ENCODE results near the gene PRKD2. TPM values are rescaled to one million over a fixed set of nuclear protein-coding genes. Genes with fewer than 3 reads are reported as not detected.

Gene PRKD2
- total RNA-seq, 1 donor from 2014 or later = 63.6 TPM

DNA sequence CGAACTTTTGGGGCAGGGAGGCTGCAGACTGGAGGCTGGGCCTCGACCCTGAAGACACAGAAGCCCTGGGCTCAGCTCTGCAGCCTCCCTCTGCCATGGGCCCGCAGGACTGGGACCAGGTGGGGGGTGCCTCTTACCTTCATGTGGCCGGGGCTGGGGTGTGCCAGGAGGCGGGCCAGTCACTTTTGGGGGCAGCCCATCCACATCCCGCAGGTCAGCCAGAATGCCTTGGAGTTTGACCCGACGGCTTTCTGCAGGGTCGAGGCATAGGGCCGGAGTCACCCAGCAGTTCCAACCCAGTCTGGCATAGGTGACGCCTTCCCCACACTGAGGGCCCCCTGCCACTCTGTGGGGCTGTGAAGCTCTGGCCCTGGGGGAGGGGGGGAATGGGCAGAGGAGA, 10.8 kb upstream of the PRKD2 start:
- H3K27me3 ChIP-seq (ENCODE audit: control insufficient read depth, insufficient read depth, low read length) = no peaks in the 10 kb centered on the region
- TF ChIP-seq, protein P1, sequence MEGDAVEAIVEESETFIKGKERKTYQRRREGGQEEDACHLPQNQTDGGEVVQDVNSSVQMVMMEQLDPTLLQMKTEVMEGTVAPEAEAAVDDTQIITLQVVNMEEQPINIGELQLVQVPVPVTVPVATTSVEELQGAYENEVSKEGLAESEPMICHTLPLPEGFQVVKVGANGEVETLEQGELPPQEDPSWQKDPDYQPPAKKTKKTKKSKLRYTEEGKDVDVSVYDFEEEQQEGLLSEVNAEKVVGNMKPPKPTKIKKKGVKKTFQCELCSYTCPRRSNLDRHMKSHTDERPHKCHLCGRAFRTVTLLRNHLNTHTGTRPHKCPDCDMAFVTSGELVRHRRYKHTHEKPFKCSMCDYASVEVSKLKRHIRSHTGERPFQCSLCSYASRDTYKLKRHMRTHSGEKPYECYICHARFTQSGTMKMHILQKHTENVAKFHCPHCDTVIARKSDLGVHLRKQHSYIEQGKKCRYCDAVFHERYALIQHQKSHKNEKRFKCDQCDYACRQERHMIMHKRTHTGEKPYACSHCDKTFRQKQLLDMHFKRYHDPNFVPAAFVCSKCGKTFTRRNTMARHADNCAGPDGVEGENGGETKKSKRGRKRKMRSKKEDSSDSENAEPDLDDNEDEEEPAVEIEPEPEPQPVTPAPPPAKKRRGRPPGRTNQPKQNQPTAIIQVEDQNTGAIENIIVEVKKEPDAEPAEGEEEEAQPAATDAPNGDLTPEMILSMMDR (IDR thresholded peaks at IDR 0.05; ENCODE audit: insufficient read depth, low read length, poor library complexity, severe bottlenecking) = no peak
- H3K4me3 ChIP-seq (ENCODE audit: low read depth, low read length) = no peak overlapping the region
- H3K36me3 ChIP-seq (ENCODE audit: control insufficient read depth, insufficient read depth, low read length) = peaks cover 11% of the 10 kb centered on the region
- no peak for DNase-seq (ENCODE audit: low read depth)

DNA sequence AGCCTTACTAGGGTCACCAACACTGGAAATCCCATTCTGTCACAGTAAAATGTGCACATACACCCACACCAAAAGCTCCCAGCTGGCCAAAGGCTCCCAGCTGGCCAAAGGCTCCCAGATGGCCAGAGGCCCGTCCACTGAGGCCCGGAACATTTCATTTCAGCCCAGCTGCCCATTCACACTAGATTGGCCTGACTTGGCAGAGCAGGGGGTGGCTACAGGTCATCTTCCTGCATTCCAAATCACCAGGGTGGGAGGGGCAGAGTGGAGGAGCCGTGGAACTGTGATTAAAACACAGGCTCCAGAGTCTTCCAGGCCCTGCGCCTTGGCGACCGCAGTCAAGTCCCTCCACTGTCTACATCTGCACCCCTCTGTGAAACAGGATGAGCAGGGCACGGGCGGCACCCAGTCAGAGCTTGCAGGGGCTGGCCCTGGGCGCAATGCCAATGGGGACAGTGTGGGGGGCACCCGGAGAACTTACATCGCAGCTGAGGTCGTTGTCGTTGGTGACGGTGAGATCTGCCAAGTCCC, 10.1 kb upstream of the PRKD2 start:
- Histone ChIP-seq H3K27me3 (ENCODE audit: control insufficient read depth, insufficient read depth, low read length) (no peaks in the 10 kb centered on the region), H3K36me3 (ENCODE audit: control insufficient read depth, insufficient read depth, low read length) (peaks cover 10% of the 10 kb centered on the region), H3K4me3 (ENCODE audit: low read depth, low read length) (no peak overlapping the region)
- TF ChIP-seq, protein P1 (IDR thresholded peaks at IDR 0.05; ENCODE audit: insufficient read depth, low read length, poor library complexity, severe bottlenecking) = no peak
- DNase-seq (ENCODE audit: low read depth) = no peak

DNA sequence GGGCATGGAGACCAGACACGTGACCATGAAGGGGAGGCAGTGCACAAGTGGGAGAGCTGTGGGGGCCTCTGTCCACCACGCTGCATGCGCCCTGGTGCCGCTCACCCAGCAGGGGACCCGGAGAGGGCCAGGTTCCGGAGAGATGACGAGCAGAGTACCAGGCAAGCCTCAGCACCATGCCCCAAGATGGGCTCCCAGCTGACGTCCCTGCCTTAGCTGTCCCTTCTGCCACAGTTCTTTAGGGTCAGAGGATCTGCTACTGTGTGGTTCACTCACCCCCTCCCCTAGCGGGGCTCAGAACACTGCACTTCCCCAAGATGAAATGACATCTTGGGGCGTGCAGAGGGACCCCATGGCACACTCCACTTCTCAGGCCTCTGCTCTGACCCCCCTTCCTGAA, 9.6 kb upstream of the PRKD2 start:
- Histone ChIP-seq H3K27me3 (ENCODE audit: control insufficient read depth, insufficient read depth, low read length) (no peaks in the 10 kb centered on the region), H3K36me3 (ENCODE audit: control insufficient read depth, insufficient read depth, low read length) (peaks cover 10% of the 10 kb centered on the region), H3K4me3 (ENCODE audit: low read depth, low read length) (no peak overlapping the region)
- TF ChIP-seq, protein P1 (IDR thresholded peaks at IDR 0.05; ENCODE audit: insufficient read depth, low read length, poor library complexity, severe bottlenecking) = no peak
- DNase-seq (ENCODE audit: low read depth) = no peak

DNA sequence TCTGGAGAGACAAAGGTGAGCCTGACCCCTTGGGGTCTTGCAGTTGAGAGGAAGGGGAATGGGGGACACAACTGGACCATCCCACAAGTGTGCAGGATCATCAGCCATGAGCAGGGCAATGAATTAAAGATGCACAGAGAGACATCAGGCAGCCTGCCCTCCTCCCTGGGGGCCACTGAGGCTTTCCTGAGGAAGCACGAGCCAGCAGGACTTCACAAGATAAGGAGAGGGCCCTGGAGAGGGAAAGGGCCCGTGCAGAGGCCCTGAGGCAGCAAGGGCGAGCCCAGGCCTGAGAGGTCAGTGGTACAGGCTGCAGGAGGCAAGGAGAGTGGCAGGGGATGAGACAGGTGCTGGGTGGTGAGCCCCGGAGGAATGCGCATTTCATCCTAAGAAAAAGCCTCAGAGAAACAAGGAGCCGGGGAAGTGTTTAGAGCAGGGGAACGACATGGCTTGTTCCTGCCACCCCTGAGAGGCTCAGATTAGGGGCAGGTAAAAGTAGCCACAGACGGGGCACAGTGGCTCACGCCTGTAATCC, 9.0 kb upstream of the PRKD2 start:
- Histone ChIP-seq H3K27me3 (ENCODE audit: control insufficient read depth, insufficient read depth, low read length) (no peaks in the 10 kb centered on the region), H3K4me3 (ENCODE audit: low read depth, low read length) (no peak overlapping the region), H3K36me3 (ENCODE audit: control insufficient read depth, insufficient read depth, low read length) (peaks cover 9% of the 10 kb centered on the region)
- TF ChIP-seq, protein P1 (IDR thresholded peaks at IDR 0.05; ENCODE audit: insufficient read depth, low read length, poor library complexity, severe bottlenecking) = no peak
- no peak for DNase-seq (ENCODE audit: low read depth)

DNA sequence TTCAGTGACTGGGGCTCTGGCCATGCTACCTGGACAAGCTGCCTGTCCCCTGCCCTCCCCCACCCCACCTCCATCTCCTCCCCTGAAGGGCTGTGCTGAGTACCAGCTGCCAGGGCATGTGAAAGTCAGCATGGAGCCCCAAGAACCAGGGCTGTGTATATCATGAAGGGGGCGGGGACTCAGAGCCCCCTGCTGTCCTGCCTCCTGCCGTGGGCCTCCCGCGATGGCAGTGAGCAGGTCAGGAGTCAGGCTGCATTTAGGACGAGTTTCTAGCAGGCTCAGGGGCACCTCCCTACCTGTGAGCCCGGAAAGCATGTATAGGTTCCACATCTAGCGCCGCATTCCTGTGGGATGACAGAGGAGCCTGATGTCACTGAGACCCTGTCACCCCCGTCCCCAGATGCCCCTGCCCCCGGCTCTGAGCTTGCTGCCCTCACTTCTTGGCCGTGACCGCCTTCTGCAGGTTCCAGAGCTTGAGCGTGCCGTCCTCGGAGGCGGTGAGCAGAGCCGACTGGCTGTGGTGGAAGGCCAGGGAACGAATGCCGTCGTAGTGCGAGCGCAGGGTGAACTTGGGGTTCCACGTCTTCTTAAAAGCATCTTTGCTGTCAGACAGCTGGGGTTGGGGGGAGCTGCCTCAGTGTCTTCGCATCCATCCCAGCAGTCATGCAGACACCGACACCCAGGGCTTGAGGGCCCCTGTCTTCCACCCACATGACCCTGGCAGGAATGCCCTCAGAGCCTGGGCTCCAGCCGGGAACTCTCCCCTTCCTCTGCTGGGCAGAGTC, 8.3 kb upstream of the PRKD2 start:
- no peak for DNase-seq (ENCODE audit: low read depth)
- H3K36me3 ChIP-seq (ENCODE audit: control insufficient read depth, insufficient read depth, low read length) = peaks cover 9% of the 10 kb centered on the region
- H3K27me3 ChIP-seq (ENCODE audit: control insufficient read depth, insufficient read depth, low read length) = no peaks in the 10 kb centered on the region
- TF ChIP-seq, protein P1 (IDR thresholded peaks at IDR 0.05; ENCODE audit: insufficient read depth, low read length, poor library complexity, severe bottlenecking) = no peak
- no peak overlapping the region for H3K4me3 ChIP-seq (ENCODE audit: low read depth, low read length)

Measured in kidney epithelial cell (primary cell).